Mesendoderm (in vitro differentiated cells): ENCODE measurements around the gene FCSK.
"Not testable (repeated sequence)": the region's sequence is repeated elsewhere in the genome, so short reads cannot be mapped to it uniquely, and the experiment has no call there.

ENCODE experiments used
- DNase-seq: peaks from one replicate; pipeline ENCODE4 v3.0.0; 2013
- H2AK5ac ChIP-seq: 2 replicates; pipeline ENCODE4 v1.6.1; 2013; ENCODE audit warnings: low read length, inconsistent platforms
- H2BK120ac ChIP-seq: 2 replicates; pipeline ENCODE4 v1.6.1; 2013; ENCODE audit warnings: low read depth, mild to moderate bottlenecking, low read length, moderate library complexity, mixed read lengths
- H2BK15ac ChIP-seq: replicated peaks from 2 replicates; pipeline ENCODE4 v1.6.1; 2013; ENCODE audit warnings: low read depth, mild to moderate bottlenecking, moderate library complexity
- H2BK5ac ChIP-seq: 2 replicates; pipeline ENCODE4 v1.6.1; 2013; ENCODE audit warnings: low read length, inconsistent platforms
- H3K18ac ChIP-seq: 2 replicates; pipeline ENCODE4 v1.6.1; 2013; ENCODE audit warnings: mild to moderate bottlenecking, low read length, mixed read lengths
- H3K23ac ChIP-seq: one replicate; pipeline ENCODE4 v1.6.1; 2013; ENCODE audit warnings: low read length
- H3K27ac ChIP-seq: 2 replicates; pipeline ENCODE4 v1.5.1; 2013; ENCODE audit warnings: low read depth, mild to moderate bottlenecking, inconsistent platforms, low read length, moderate library complexity
- H3K27me3 ChIP-seq: 2 replicates; pipeline ENCODE4 v1.6.1; 2013; ENCODE audit warnings: low read length, control low read depth, mild to moderate bottlenecking, inconsistent platforms; ENCODE audit not compliant: insufficient read depth, poor library complexity
- H3K36me3 ChIP-seq: 2 replicates; pipeline ENCODE4 v1.6.1; 2013; ENCODE audit warnings: low read length, inconsistent platforms; ENCODE audit not compliant: control insufficient read depth, insufficient read depth
- H3K4ac ChIP-seq: one replicate; pipeline ENCODE4 v1.6.1; 2013; ENCODE audit warnings: low read depth, mild to moderate bottlenecking, low read length, moderate library complexity
- H3K4me1 ChIP-seq: 2 replicates; pipeline ENCODE4 v1.6.1; 2013; ENCODE audit warnings: low read depth, low read length, inconsistent platforms; ENCODE audit not compliant: control insufficient read depth
- H3K4me2 ChIP-seq: 2 replicates; pipeline ENCODE4 v1.6.1; 2013; ENCODE audit warnings: low read length
- H3K4me3 ChIP-seq: 2 replicates; pipeline ENCODE4 v1.5.1; 2013; ENCODE audit warnings: mild to moderate bottlenecking, low read length
- H3K56ac ChIP-seq: one replicate; pipeline ENCODE4 v1.6.1; 2013; ENCODE audit warnings: low read length
- H3K79me1 ChIP-seq: 2 replicates; pipeline ENCODE4 v1.6.1; 2013; ENCODE audit warnings: low read length, inconsistent platforms
- H3K79me2 ChIP-seq: 2 replicates; pipeline ENCODE4 v1.6.1; 2013; ENCODE audit warnings: mild to moderate bottlenecking, low read length; ENCODE audit not compliant: control insufficient read depth, insufficient read depth
- H3K9ac ChIP-seq: 2 replicates; pipeline ENCODE4 v1.6.1; 2013; ENCODE audit warnings: low read length, inconsistent platforms
- H4K5ac ChIP-seq: one replicate; pipeline ENCODE4 v1.6.1; 2013; ENCODE audit warnings: low read length
- H4K8ac ChIP-seq: one replicate; pipeline ENCODE4 v1.6.1; 2013; ENCODE audit warnings: low read depth, mild to moderate bottlenecking, control low read depth, low read length, moderate library complexity
- WGBS: extraction: QIAGEN DNeasy Blood & Tissue Kit; methylation state at CpG from one replicate; pipeline ENCODE4 v1.1.7; 2013; ENCODE audit warnings: low lambda C conversion rate, missing lambda C conversion rate; ENCODE audit not compliant: insufficient coverage; ENCODE audit errors: extremely low coverage; 5-methylcytosine and 5-hydroxymethylcytosine counted together

Gene FCSK

DNA sequence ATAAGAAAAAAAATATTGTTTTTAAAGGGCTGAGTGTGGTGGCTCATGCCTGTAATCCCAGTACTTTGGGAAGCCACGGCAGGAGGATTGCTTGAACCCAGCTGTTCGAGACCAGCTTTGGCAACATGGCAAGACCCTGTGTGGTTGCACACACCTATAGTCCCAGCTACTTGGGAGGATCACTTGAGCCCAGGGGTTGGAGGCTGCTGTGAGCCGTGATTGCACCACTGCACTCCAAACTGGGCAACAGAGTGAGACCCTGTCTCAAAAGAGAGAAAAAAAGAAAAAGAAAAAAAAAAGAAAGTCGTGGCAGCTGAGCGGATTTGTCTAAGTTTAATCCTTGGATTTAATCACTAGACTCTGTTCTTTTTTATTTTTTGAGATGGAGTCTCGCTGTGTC lies 6.3 kb upstream of the FCSK start:
- H3K4me1 ChIP-seq = no peaks in the 10 kb centered on the region

DNA sequence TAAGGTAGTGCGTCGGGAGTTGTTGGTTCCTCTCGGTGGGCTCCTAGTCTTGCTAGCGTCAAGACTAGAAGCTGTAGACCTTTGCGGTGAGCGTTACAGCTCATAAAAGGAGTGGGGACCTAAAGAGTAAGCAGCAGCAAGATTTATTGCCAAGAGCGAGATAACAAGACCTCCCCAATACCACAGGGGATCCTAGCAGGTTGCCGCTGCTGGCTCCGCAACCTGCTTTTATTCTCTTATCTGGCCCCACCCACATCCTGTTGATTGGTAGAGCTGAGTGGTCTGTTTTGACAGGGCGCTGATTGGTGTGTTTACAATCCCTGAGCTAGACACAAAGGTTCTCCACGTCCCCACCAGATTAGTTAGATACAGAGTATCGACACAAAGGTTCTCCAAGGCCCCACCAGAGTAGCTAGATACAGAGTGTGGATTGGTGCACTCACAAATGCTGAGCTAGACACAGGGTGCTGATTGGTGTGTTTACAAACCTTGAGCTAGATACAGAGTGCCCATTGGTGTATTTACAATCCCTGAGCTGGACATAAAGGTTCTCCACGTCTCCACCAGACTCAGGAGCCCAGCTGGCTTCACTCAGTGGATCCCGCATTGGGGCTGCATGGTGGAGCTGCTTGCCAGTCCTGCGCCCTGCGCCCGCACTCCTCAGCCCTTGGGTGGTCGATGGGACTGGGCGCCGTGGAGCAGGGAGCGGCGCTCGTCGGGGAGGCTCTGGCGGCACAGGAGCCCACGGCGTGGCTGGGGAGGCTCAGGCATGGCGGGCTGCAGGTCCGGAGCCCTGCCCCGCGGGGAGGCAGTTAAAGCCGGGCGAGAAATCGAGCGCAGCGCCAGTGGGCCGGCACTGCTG lies 4.0 kb upstream of the FCSK start:
- not testable (repeated sequence) for H3K79me1 ChIP-seq, H2AK5ac ChIP-seq, H2BK120ac ChIP-seq, H3K9ac ChIP-seq, H3K79me2 ChIP-seq, H3K4me2 ChIP-seq, H4K5ac ChIP-seq, H3K4ac ChIP-seq, H3K18ac ChIP-seq, H3K36me3 ChIP-seq, H3K4me1 ChIP-seq, DNase-seq, H3K4me3 ChIP-seq, H3K27ac ChIP-seq, H3K23ac ChIP-seq, H2BK15ac ChIP-seq, H2BK5ac ChIP-seq, H3K56ac ChIP-seq, H3K27me3 ChIP-seq, H4K8ac ChIP-seq
- no CpG with 5 or more reads among the region's 37 CpGs for whole genome bisulfite sequencing

More for the DNA sequence above, 6.3 kb upstream of the FCSK start:
- no CpG with 5 or more reads among the region's 6 CpGs for WGBS
- no peaks in the 10 kb centered on the region for H3K79me2 ChIP-seq
- no peaks in the 10 kb centered on the region for H3K27me3 ChIP-seq
- H3K36me3 ChIP-seq = no peaks in the 10 kb centered on the region
- H2BK5ac ChIP-seq = no peak overlapping the region
- no peak overlapping the region for H3K9ac ChIP-seq
- H3K4me2 ChIP-seq = no peak overlapping the region
- H3K4me3 ChIP-seq = no peak overlapping the region
- H3K23ac ChIP-seq = no peak overlapping the region
- no peak for DNase-seq
- no peak overlapping the region for H2BK120ac ChIP-seq
- H3K18ac ChIP-seq = no peak overlapping the region
- H2AK5ac ChIP-seq = no peak overlapping the region
- H2BK15ac ChIP-seq = no peak overlapping the region
- H3K79me1 ChIP-seq = no peaks in the 10 kb centered on the region
- no peak overlapping the region for H3K27ac ChIP-seq
- no peak overlapping the region for H3K56ac ChIP-seq
- H4K5ac ChIP-seq = no peak overlapping the region
- no peak overlapping the region for H3K4ac ChIP-seq
- no peak overlapping the region for H4K8ac ChIP-seq

DNA sequence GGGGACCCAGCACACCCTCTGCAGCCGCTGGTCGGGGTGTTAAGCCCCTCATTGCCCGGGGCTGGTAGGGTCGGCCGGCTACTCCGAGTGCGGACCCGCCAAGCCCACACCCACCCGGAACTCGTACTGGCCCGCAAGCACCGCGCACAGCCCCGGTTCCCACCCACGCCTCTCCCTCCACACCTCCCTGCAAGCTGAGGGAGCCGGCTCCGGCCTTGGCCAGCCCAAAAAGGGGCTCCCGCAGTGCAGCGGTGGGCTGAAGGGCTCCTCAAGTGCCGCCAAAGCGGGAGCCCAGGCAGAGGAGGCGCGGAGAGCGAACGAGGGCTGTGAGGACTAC lies 3.4 kb upstream of the FCSK start:
- not testable (repeated sequence) for H2BK120ac ChIP-seq, DNase-seq, H2BK15ac ChIP-seq, H3K27ac ChIP-seq, H3K4me1 ChIP-seq, H3K4ac ChIP-seq, H3K4me3 ChIP-seq, H3K79me1 ChIP-seq, H4K8ac ChIP-seq, H4K5ac ChIP-seq, H2BK5ac ChIP-seq, H3K56ac ChIP-seq, H2AK5ac ChIP-seq, H3K27me3 ChIP-seq, H3K18ac ChIP-seq, H3K36me3 ChIP-seq, H3K4me2 ChIP-seq, H3K79me2 ChIP-seq, H3K9ac ChIP-seq, H3K23ac ChIP-seq
- no CpG with 5 or more reads among the region's 25 CpGs for WGBS

DNA sequence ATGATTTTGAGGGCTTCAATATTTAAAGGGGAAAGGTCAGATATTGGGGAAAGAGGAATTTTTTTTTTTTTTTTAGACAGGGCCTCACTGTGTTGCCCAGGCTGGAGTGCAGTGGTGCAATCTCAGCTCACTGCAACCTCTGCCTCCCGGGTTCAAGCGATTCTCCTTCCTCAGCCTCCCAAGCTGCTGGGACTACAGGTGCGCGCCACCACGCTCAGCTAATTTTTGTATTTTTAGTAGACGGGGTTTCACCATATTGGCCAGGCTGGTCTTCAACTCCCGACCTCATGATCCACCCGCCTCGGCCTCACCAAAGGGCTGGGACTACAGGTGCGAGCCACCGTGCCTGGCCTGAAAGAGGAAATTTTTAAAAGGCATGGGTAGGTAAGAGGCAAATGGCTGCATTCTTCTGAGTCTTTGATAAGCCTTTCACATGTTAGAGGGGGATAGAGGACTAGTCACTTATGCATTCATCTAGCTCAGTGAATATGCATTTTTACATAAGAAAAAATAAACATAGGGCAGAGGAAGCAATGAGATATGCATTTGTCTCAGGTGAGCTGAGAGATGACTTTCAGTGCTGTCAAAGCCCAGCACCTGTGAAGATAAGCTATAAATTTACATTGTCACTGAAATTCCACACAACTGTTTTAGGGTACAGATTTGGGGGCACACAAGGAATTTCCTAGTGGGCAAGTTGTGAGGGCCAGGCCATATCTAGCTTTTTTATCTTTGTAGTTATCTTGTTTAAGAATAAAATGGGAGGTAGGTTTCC lies 1.1 kb upstream of the FCSK start:
- H3K79me1 ChIP-seq = no peaks in the 10 kb centered on the region
- no peak overlapping the region for H3K4me3 ChIP-seq
- no peak overlapping the region for H3K27ac ChIP-seq
- H2AK5ac ChIP-seq = no peak overlapping the region
- DNase-seq = no peak
- H3K23ac ChIP-seq = no peak overlapping the region
- no CpG with 5 or more reads among the region's 11 CpGs for WGBS
- peak overlapping the region; percentile 87 for H3K9ac ChIP-seq
- H2BK5ac ChIP-seq = no peak overlapping the region
- H3K4me2 ChIP-seq = no peak overlapping the region
- no peak overlapping the region for H4K8ac ChIP-seq
- no peak overlapping the region for H4K5ac ChIP-seq
- H2BK120ac ChIP-seq = no peak overlapping the region
- H3K18ac ChIP-seq = no peak overlapping the region
- H3K4ac ChIP-seq = no peak overlapping the region
- no peaks in the 10 kb centered on the region for H3K27me3 ChIP-seq
- no peaks in the 10 kb centered on the region for H3K36me3 ChIP-seq
- no peaks in the 10 kb centered on the region for H3K79me2 ChIP-seq
- H3K56ac ChIP-seq = no peak overlapping the region
- no peak overlapping the region for H2BK15ac ChIP-seq
- H3K4me1 ChIP-seq = no peaks in the 10 kb centered on the region

DNA sequence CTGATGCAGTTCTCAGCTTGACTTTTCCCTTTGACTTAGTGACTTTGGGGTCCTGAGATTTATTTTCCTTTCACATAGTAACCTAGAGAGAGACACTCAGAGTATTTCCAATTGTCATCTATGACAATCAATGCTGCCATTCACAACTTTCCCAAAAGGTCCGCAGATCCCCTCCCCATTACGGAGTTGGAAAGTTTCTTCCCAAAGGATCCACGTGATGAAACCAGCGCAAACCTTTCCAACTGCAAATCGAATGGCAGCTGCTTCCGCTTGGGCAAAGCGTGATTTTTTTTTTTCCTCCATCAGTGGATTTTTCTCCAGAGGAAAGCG lies 538 bp upstream of the FCSK start:
- Histone ChIP-seq H3K23ac (no peak overlapping the region), H3K9ac (peak overlapping the region; percentile 87), H4K8ac (no peak overlapping the region), H2BK120ac (no peak overlapping the region), H2AK5ac (no peak overlapping the region), H3K4me3 (peak overlapping the region; percentile 66), H2BK5ac (no peak overlapping the region), H3K56ac (peak overlapping the region; percentile 93), H3K18ac (no peak overlapping the region), H3K79me1 (no peaks in the 10 kb centered on the region), H3K27ac (peak overlapping the region; percentile 98), H3K36me3 (no peaks in the 10 kb centered on the region), H3K4me1 (no peaks in the 10 kb centered on the region), H3K79me2 (no peaks in the 10 kb centered on the region), H4K5ac (no peak overlapping the region), H3K27me3 (no peaks in the 10 kb centered on the region), H3K4me2 (peak overlapping the region; percentile 51), H2BK15ac (no peak overlapping the region), H3K4ac (no peak overlapping the region)
- no CpG with 5 or more reads among the region's 8 CpGs for WGBS
- peak; percentile 84 for DNase-seq
